ENCODE measurements around the gene TTLL5. TPM values are rescaled to one million over a fixed set of nuclear protein-coding genes. Genes with fewer than 3 reads are reported as not detected.
A peak's percentile ranks its signal among the peaks of the same experiment; 100 is the strongest.

The TTLL5 gene
- total RNA-seq, 1 donor from 2014 or later: 39.6 TPM

DNA sequence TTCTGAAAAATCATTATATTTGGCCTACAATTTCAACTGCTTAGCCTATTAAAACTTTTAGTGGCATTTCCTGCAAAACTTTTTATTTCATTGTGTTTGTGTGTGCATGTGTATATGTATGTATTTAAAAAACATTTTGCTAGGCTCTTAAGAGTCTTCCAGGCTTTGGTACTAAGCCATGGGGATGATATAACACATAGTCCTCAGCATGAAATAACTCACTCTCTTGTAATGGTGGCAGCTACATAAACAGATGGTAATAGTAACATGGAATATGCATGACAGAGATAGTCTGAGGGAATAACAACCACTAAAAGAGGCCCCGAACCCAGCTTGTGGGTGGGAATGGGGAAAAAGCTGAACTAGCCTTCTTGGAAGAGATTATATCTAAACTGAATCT is 141.4 kb downstream of the TTLL5 start:
- DNase-seq (ENCODE audit: low read depth): no peak
- no peak overlapping the region for H3K4me3 ChIP-seq (ENCODE audit: low read depth, low read length)
- TF ChIP-seq, protein P1, sequence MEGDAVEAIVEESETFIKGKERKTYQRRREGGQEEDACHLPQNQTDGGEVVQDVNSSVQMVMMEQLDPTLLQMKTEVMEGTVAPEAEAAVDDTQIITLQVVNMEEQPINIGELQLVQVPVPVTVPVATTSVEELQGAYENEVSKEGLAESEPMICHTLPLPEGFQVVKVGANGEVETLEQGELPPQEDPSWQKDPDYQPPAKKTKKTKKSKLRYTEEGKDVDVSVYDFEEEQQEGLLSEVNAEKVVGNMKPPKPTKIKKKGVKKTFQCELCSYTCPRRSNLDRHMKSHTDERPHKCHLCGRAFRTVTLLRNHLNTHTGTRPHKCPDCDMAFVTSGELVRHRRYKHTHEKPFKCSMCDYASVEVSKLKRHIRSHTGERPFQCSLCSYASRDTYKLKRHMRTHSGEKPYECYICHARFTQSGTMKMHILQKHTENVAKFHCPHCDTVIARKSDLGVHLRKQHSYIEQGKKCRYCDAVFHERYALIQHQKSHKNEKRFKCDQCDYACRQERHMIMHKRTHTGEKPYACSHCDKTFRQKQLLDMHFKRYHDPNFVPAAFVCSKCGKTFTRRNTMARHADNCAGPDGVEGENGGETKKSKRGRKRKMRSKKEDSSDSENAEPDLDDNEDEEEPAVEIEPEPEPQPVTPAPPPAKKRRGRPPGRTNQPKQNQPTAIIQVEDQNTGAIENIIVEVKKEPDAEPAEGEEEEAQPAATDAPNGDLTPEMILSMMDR (conservative IDR thresholded peaks at IDR 0.05; ENCODE audit: low read depth, low read length): no peak

DNA sequence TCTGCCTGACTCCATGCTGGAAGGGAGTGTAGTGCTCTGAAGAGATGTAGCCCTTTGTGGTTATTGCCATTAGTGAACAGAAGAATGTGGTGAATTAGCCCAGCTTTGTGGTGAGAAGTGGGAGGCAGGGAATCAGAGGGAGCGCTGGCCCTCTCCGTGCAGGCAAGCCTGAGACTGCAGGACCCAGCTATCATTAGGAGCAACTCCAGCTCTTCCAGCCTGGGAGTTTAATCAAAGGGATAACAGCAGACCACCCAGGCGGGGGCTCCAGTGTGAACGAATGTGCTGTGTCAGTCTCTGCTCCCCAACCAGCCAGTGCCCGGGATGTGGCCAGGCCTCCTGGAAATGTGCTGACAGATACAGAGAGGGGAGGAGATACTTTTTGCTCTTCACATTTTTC is 142.7 kb downstream of the TTLL5 start:
- DNase-seq (ENCODE audit: low read depth): no peak
- TF ChIP-seq, protein P1 (conservative IDR thresholded peaks at IDR 0.05; ENCODE audit: low read depth, low read length): no peak
- no peak overlapping the region for H3K4me3 ChIP-seq (ENCODE audit: low read depth, low read length)

- no peak for DNase-seq (ENCODE audit: low read depth)
- TF ChIP-seq, protein P1 (conservative IDR thresholded peaks at IDR 0.05; ENCODE audit: low read depth, low read length): no peak
These were observed 143.7 kb downstream of the TTLL5 start for GRCh38 chr14:75804570-75805275.

DNA sequence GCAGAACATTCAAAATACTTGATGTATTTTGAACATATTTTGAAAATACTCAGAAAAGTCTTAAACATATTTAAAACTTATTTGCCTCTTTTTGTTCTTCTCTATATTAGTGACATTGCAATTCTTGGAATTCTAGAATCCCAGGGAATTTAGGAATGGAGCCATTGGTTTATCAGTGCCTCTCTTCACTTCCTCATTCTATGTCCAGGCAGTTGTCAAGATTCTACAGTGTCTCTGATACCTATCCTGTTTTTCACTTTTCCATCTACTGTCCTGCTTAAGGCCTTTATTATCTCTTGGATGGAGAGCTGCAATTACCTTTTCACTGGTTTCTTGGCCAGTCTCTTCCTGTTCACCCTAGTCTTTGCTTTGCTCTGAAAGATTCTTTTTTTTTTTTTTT is 144.6 kb downstream of the TTLL5 start:
- TF ChIP-seq, protein P1 (conservative IDR thresholded peaks at IDR 0.05; ENCODE audit: low read depth, low read length): no peak
- DNase-seq (ENCODE audit: low read depth): no peak
- no peak overlapping the region for H3K4me3 ChIP-seq (ENCODE audit: low read depth, low read length)

More at GRCh38 chr14:75804570-75805275, 143.7 kb downstream of the TTLL5 start:
- H3K4me3 ChIP-seq (ENCODE audit: low read depth, low read length): no peak overlapping the region

DNA sequence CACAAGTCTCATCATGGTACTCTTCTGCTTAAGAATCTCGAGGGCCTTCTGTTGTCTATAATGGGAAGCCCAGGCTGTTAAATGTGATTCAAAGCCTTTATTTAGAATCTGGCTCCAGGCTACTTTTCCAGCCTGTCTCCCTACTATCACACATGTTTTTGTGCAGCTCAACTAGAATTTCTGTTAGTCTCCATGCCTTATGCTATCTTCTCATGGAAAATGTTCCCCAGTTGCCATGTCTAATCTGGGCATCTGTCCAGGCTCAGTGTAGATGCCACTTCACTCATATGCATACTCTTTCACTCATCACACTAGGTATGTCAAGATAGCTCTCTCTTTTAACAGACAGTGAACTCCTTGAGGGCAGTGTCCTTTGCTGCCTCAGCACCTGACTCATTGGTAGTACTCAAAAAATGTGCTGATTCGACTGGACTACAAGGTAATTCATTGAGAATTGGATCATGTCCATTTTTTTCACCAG is 145.3 kb downstream of the TTLL5 start:
- H3K4me3 ChIP-seq (ENCODE audit: low read depth, low read length): no peak overlapping the region
- peak; percentile 23 for DNase-seq (ENCODE audit: low read depth)
- TF ChIP-seq, protein P1 (conservative IDR thresholded peaks at IDR 0.05; ENCODE audit: low read depth, low read length): no peak

DNA sequence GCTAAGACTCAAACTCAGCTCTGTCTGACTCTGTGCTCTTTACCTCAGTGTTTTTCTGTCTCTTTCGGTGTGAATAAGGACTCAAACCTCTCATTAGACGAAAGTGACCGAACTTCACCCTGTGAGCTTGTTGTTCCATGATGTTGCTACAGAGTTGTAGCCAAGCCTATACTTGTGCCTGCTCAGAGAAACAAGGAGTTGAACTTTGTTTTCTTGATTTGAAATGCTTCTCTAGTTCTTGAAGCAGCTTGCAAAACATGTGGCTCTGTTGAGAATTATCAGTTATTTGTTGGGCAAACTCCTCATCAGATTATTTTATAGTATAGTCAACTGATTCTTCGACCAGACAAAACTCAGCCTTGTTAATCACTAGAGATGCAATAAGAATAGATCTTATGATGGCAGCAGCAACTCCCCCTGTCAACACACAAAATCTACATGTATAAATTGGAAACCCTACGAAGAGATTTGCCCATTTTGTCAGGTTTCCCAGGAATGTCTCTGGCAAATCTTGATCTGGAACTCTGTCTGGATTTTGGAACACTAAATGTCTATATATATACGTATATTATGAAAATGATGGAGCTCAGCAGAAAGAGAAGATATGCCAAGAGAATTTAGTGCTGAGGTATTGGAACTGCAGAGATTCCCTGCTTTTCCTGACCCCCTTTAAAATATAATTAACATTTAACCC is 146.8 kb downstream of the TTLL5 start:
- no peak for DNase-seq (ENCODE audit: low read depth)
- H3K4me3 ChIP-seq (ENCODE audit: low read depth, low read length): no peak overlapping the region
- TF ChIP-seq, protein P1 (conservative IDR thresholded peaks at IDR 0.05; ENCODE audit: low read depth, low read length): no peak

Measured in epithelial cell of proximal tubule (primary cell).